ENCODE measurements around the gene MIGA2.

GRCh38 chr9:129063061-129063460 lies 26.6 kb downstream of the MIGA2 start:
- TF ChIP-seq CTCF (IDR thresholded peaks at IDR 0.05), result no peak
- TF ChIP-seq POLR2A (IDR thresholded peaks at IDR 0.05), result no peak
